CD14-positive monocyte (primary cell): ENCODE measurements around the gene TBC1D16. TPM values are rescaled to one million over a fixed set of nuclear protein-coding genes. Genes with fewer than 3 reads are reported as not detected.
"Not testable (repeated sequence)": the region's sequence is repeated elsewhere in the genome, so short reads cannot be mapped to it uniquely, and the experiment has no call there.

Experiments
- DNase-seq, 3 donors: peaks; one replicate each; pipeline ENCODE4 v3.0.0-alpha.2; 2011 to 2022
- H2AFZ ChIP-seq: 2 replicates; pipeline ENCODE4 v1.6.0; 2012; ENCODE audit warnings: mild to moderate bottlenecking, low read depth, low read length, inconsistent platforms; ENCODE audit not compliant: insufficient read depth, poor library complexity, severe bottlenecking
- H3K27ac ChIP-seq, 2 donors: 1 replicate in 1 of 2; 2 replicates in 1 of 2; pipeline ENCODE4 v1.5.1; 2012 to 2013; ENCODE audit warnings: low read length in 2 of 2, control low read depth in 1 of 2, inconsistent platforms in 1 of 2, low read depth in 1 of 2, mild to moderate bottlenecking in 1 of 2
- H3K27me3 ChIP-seq, 2 donors: one replicate each; pipeline versions ENCODE4 v1.6.0 to v1.6.1; 2011 to 2013; ENCODE audit warnings: low read length in 2 of 2; ENCODE audit not compliant: control insufficient read depth in 2 of 2, insufficient read depth in 2 of 2
- H3K36me3 ChIP-seq, 2 donors: replicated peaks in 1 of 2; 1 replicate in 1 of 2; 2 replicates in 1 of 2; pipeline versions ENCODE4 v1.5.1 to v1.6.1; 2012 to 2013; ENCODE audit warnings: low read length in 2 of 2, control low read depth in 1 of 2, inconsistent platforms in 1 of 2, mild to moderate bottlenecking in 1 of 2; ENCODE audit not compliant: insufficient read depth in 2 of 2, control insufficient read depth in 1 of 2
- H3K4me1 ChIP-seq, 2 donors: 1 replicate in 1 of 2; 2 replicates in 1 of 2; pipeline versions ENCODE4 v1.5.1 to v1.6.1; 2012 to 2013; ENCODE audit warnings: low read length in 2 of 2, control low read depth in 1 of 2, inconsistent platforms in 1 of 2, mild to moderate bottlenecking in 1 of 2, moderate library complexity in 1 of 2; ENCODE audit not compliant: insufficient read depth in 2 of 2, control insufficient read depth in 1 of 2
- H3K4me2 ChIP-seq: replicated peaks from 2 replicates; pipeline ENCODE3; 2012; ENCODE audit warnings: low read length, moderate library complexity, mild to moderate bottlenecking; ENCODE audit not compliant: poor library complexity, severe bottlenecking; ENCODE audit errors: extremely low read depth
- H3K4me3 ChIP-seq, 3 experiments: fragments of 200-600 bp in 1 of 3; sonication (generic) in 1 of 3; replicated peaks in 1 of 3; 1 replicate in 2 of 3; 2 replicates in 1 of 3; pipeline ENCODE4 v1.5.1; 2011 to 2013; ENCODE audit warnings: low read length in 3 of 3, mild to moderate bottlenecking in 3 of 3, control low read depth in 2 of 3, low read depth in 2 of 3, inconsistent platforms in 1 of 3, moderate library complexity in 1 of 3
- H3K79me2 ChIP-seq: 2 replicates; pipeline ENCODE4 v1.6.0; 2012; ENCODE audit warnings: mild to moderate bottlenecking, control low read depth, inconsistent platforms, low read length, moderate library complexity; ENCODE audit not compliant: insufficient read depth
- H3K9ac ChIP-seq: 2 replicates; pipeline ENCODE4 v1.6.0; 2017; ENCODE audit warnings: low read length, mild to moderate bottlenecking; ENCODE audit not compliant: insufficient read depth, poor library complexity, severe bottlenecking
- H3K9me3 ChIP-seq, 2 donors: replicated peaks in 1 of 2; 1 replicate in 1 of 2; 2 replicates in 1 of 2; pipeline versions ENCODE4 v1.5.1 to v1.6.1; 2012 to 2013; ENCODE audit warnings: low read length in 2 of 2, control low read depth in 1 of 2; ENCODE audit not compliant: control insufficient read depth in 1 of 2, insufficient read depth in 1 of 2
- H4K20me1 ChIP-seq: 2 replicates; pipeline ENCODE4 v1.6.0; 2012; ENCODE audit warnings: mild to moderate bottlenecking, low read length, control low read depth, moderate library complexity; ENCODE audit not compliant: insufficient read depth
- H3K27ac Mint-ChIP-seq, 7 donors: one replicate each; pipeline ENCODE4 v1.8.0; 2020; ENCODE audit warnings: mild to moderate bottlenecking in 7 of 7, mixed read lengths in 7 of 7, moderate library complexity in 6 of 7, inconsistent platforms in 2 of 7
- H3K27me3 Mint-ChIP-seq, 3 donors: one replicate each; pipeline ENCODE4 v1.8.0; 2021 to 2022; ENCODE audit warnings: low read depth in 3 of 3, mild to moderate bottlenecking in 3 of 3, mixed read lengths in 3 of 3, moderate library complexity in 3 of 3, inconsistent platforms in 1 of 3
- H3K36me3 Mint-ChIP-seq, 2 donors: one replicate each; pipeline ENCODE4 v1.8.0; 2020; ENCODE audit warnings: mixed read lengths in 2 of 2, inconsistent platforms in 1 of 2, mild to moderate bottlenecking in 1 of 2
- H3K4me1 Mint-ChIP-seq: one replicate; pipeline ENCODE4 v1.8.0; 2020; ENCODE audit warnings: mild to moderate bottlenecking, mixed read lengths
- H3K4me3 Mint-ChIP-seq, 2 donors: one replicate each; pipeline ENCODE4 v1.8.0; 2020; ENCODE audit warnings: mild to moderate bottlenecking in 2 of 2, mixed read lengths in 2 of 2, moderate library complexity in 1 of 2
- H3K9me3 Mint-ChIP-seq, 7 donors: one replicate each; pipeline ENCODE4 v1.8.0; 2020 to 2022; ENCODE audit warnings: mixed read lengths in 7 of 7, mild to moderate bottlenecking in 6 of 7, moderate library complexity in 6 of 7, inconsistent platforms in 2 of 7
- WGBS: methylation state at CpG from one replicate; pipeline ENCODE4 v1.1.5; 2013; ENCODE audit warnings: missing lambda C conversion rate; ENCODE audit not compliant: insufficient coverage; 5-methylcytosine and 5-hydroxymethylcytosine counted together
- intact Hi-C, 2 donors: fragments of 100-400 bp; cut with micrococcal nuclease; formaldehyde crosslinking; loops; one replicate each; pipeline versions ENCODE4 v1.15.0 to v1.15.1; 2023
- polyA plus RNA-seq, 3 donors: library from polyadenylated mRNA; depleted of rRNA in 1 of 3; unstranded in 2 of 3; stranded (reverse) in 1 of 3; fragments of 300-500 nt in 2 of 3; fragments of >200 nt in 1 of 3; fragmentation: Illumina TruSeq in 2 of 3; gene quantifications; 1 replicate in 2 of 3; 2 replicates in 1 of 3; pipeline ENCODE4 v1.2.3, GENCODE V29; 2012 to 2021
- TF ChIP-seq, protein P1 (sequence below): fragments of 200-600 bp; IDR thresholded peaks from one replicate; pipeline ENCODE4 v1.8.0; 2022; ENCODE audit warnings: antibody characterized with exemption, mild to moderate bottlenecking

TBC1D16 gene
- polyA plus RNA-seq, 3 donors: 0.11 to 0.53 (median 0.27) TPM

DNA sequence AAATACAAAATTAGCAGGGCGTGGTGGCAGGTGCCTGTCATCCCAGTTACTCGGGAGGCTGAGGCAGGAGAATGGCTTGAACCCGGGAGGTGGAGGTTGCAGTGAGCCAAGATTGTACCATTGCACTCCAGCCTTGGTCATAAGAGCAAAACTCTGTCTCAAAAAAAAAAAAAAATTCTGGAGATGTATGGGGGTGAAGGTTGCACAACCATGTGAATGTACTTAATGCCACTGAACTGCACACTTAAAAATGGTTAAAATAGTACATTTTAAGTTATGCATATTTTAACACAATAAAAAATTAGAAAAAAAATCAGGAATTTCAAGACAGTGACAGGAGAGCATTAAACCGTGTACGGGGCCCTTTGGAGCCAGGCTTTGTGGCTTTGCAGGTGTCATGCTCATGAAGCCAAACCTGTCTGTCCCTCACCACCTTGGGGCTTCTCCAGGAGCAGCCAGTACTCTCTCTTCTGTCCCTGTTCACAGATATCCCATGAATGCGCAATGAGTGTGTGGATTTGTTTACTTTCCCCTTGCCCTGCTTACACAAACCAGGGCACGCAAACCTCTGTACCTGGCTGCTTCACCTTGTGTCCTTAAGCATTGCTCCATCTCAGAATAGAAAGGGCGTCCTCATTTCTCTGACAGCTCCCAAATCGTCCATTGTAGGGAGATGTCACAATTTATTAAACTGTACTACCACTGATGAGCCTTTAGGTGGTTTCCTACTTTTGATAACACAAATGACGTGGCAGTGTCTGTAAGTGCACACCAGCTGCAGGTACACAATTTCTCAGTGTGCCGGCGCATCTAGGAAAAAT, 138.2 kb downstream of the TBC1D16 start:
- Histone ChIP-seq H2AFZ (no peak overlapping the region), H3K36me3 (no peaks in the 10 kb centered on the region), H3K4me3 (no peak overlapping the region), H3K27ac (no peak overlapping the region), H3K79me2 (no peaks in the 10 kb centered on the region), H3K4me1 (no peaks in the 10 kb centered on the region), H3K9me3 (no peaks in the 10 kb centered on the region), H4K20me1 (no peaks in the 10 kb centered on the region), H3K4me2 (no peak overlapping the region), H3K27me3 (no peaks in the 10 kb centered on the region), H3K9ac (no peak overlapping the region)
- Mint-ChIP-seq H3K4me3 (no peak overlapping the region), H3K9me3 (peaks cover 0 to 7% (median 3%) of the 10 kb centered on the region in 7 donors), H3K4me1 (no peaks in the 10 kb centered on the region), H3K27me3 (peaks cover 8 to 17% (median 11%) of the 10 kb centered on the region in 3 donors), H3K27ac (no peak overlapping the region), H3K36me3 (no peaks in the 10 kb centered on the region)
- DNase-seq: no peak
- 87% methylated on average over 6 of the region's 12 CpGs for WGBS
- TF ChIP-seq, protein P1, sequence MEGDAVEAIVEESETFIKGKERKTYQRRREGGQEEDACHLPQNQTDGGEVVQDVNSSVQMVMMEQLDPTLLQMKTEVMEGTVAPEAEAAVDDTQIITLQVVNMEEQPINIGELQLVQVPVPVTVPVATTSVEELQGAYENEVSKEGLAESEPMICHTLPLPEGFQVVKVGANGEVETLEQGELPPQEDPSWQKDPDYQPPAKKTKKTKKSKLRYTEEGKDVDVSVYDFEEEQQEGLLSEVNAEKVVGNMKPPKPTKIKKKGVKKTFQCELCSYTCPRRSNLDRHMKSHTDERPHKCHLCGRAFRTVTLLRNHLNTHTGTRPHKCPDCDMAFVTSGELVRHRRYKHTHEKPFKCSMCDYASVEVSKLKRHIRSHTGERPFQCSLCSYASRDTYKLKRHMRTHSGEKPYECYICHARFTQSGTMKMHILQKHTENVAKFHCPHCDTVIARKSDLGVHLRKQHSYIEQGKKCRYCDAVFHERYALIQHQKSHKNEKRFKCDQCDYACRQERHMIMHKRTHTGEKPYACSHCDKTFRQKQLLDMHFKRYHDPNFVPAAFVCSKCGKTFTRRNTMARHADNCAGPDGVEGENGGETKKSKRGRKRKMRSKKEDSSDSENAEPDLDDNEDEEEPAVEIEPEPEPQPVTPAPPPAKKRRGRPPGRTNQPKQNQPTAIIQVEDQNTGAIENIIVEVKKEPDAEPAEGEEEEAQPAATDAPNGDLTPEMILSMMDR: no peak
- intact Hi-C loops: no loop called here

DNA sequence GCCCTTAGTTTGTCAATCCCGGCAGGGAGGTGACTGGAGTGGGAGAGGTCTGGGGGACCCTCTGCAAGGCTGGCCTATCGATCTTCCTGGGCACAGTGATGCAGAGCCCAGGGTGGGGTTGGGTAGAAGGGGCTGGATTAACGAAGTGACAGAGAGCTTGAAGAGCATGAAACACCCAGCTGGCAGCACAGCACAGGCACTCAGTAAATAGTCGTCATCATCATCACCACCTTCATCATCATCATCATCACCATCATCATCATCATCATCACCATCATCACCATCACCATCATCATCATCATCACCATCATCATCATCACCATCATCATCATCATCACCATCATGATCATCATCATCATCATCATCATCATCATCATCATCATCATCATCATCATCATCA, 142.2 kb downstream of the TBC1D16 start:
- H3K4me3 ChIP-seq, DNase-seq, H3K4me3 Mint-ChIP-seq, H3K9ac ChIP-seq, H3K9me3 Mint-ChIP-seq, intact Hi-C loops, H4K20me1 ChIP-seq, H3K27me3 ChIP-seq, H3K36me3 Mint-ChIP-seq, H2AFZ ChIP-seq, H3K4me1 Mint-ChIP-seq, H3K36me3 ChIP-seq, H3K79me2 ChIP-seq, H3K27ac Mint-ChIP-seq, H3K4me1 ChIP-seq, H3K9me3 ChIP-seq, H3K4me2 ChIP-seq, H3K27ac ChIP-seq: not testable (repeated sequence)
- peaks cover 8 to 24% (median 20%) of the 10 kb centered on the region in 3 donors for H3K27me3 Mint-ChIP-seq
- WGBS: 88% methylated on average over 3 of the region's 4 CpGs
